ENCODE measurements around the gene RPGRIP1L. TPM values are rescaled to one million over a fixed set of nuclear protein-coding genes. Genes with fewer than 3 reads are reported as not detected.
A peak's percentile ranks its signal among the peaks of the same experiment; 100 is the strongest.

Gene RPGRIP1L
- total and polyA plus RNA-seq, 9 of the 15 experiments (the other 6 are each of a cell fraction or from before 2014, with no cell fraction given): 3.2 to 7.7 (median 5.8) TPM

- peak; percentile 64 to 66; a peak in 3 of 4 replicates for TF ChIP-seq TEAD1 (CRISPR knock-in tag; IDR thresholded peaks at IDR 0.05)
- TF ChIP-seq PRPF4 (IDR thresholded peaks at IDR 0.05; ENCODE audit: insufficient read depth, low read depth, low read length, poor library complexity, severe bottlenecking): no peak
- TF ChIP-seq TBL1XR1 (IDR thresholded peaks at IDR 0.05; ENCODE audit: low read length in 2 of 2): 0 out of 4 replicates have a peak, but pooled peaks of 1 of the 2 experiments have one; percentile 50
- TF ChIP-seq, protein P1, sequence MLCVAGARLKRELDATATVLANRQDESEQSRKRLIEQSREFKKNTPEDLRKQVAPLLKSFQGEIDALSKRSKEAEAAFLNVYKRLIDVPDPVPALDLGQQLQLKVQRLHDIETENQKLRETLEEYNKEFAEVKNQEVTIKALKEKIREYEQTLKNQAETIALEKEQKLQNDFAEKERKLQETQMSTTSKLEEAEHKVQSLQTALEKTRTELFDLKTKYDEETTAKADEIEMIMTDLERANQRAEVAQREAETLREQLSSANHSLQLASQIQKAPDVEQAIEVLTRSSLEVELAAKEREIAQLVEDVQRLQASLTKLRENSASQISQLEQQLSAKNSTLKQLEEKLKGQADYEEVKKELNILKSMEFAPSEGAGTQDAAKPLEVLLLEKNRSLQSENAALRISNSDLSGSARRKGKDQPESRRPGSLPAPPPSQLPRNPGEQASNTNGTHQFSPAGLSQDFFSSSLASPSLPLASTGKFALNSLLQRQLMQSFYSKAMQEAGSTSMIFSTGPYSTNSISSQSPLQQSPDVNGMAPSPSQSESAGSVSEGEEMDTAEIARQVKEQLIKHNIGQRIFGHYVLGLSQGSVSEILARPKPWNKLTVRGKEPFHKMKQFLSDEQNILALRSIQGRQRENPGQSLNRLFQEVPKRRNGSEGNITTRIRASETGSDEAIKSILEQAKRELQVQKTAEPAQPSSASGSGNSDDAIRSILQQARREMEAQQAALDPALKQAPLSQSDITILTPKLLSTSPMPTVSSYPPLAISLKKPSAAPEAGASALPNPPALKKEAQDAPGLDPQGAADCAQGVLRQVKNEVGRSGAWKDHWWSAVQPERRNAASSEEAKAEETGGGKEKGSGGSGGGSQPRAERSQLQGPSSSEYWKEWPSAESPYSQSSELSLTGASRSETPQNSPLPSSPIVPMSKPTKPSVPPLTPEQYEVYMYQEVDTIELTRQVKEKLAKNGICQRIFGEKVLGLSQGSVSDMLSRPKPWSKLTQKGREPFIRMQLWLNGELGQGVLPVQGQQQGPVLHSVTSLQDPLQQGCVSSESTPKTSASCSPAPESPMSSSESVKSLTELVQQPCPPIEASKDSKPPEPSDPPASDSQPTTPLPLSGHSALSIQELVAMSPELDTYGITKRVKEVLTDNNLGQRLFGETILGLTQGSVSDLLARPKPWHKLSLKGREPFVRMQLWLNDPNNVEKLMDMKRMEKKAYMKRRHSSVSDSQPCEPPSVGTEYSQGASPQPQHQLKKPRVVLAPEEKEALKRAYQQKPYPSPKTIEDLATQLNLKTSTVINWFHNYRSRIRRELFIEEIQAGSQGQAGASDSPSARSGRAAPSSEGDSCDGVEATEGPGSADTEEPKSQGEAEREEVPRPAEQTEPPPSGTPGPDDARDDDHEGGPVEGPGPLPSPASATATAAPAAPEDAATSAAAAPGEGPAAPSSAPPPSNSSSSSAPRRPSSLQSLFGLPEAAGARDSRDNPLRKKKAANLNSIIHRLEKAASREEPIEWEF (CRISPR knock-in tag; IDR thresholded peaks at IDR 0.05): no peak
- no peak for TF ChIP-seq POLR2AphosphoS2 (IDR thresholded peaks at IDR 0.05; ENCODE audit: low read length)
- peak; percentile 82; the same call in 1 of the 2 replicates for TF ChIP-seq CREM (IDR thresholded peaks at IDR 0.05; ENCODE audit: low read depth)
- no peak for TF ChIP-seq RBM39 (optimal IDR thresholded peaks at IDR 0.05; ENCODE audit: low read depth, low read length)
- no peak for TF ChIP-seq FOXK1 (CRISPR knock-in tag; IDR thresholded peaks at IDR 0.05; ENCODE audit: borderline replicate concordance)
- no peak for TF ChIP-seq KDM1A (IDR thresholded peaks at IDR 0.05)
- TF ChIP-seq ZNF644 (tag; IDR thresholded peaks at IDR 0.05; ENCODE audit: low read depth): peak; percentile 91; the same call in 1 of the 2 replicates
- no peak; the same call in 1 of the 2 replicates for TF ChIP-seq ZNF239 (CRISPR knock-in tag; IDR thresholded peaks at IDR 0.05)
- peak; percentile 85 for TF ChIP-seq ZBTB17 (CRISPR knock-in tag; IDR thresholded peaks at IDR 0.05)
- no peak for TF ChIP-seq SUPT5H (IDR thresholded peaks at IDR 0.05)
- TF ChIP-seq ETV1 (tag; conservative IDR thresholded peaks at IDR 0.05; ENCODE audit: low read depth): 0 out of 2 replicates have a peak, but pooled peaks have one; percentile 16
- peak; percentile 26; the same call in 1 of the 2 replicates for TF ChIP-seq RNF2 (IDR thresholded peaks at IDR 0.05)
- no peak for TF ChIP-seq SMARCB1 (IDR thresholded peaks at IDR 0.05; ENCODE audit: insufficient read length, low read depth)
- 0 out of 2 replicates have a peak, but pooled peaks have one; percentile 7 for TF ChIP-seq HINFP (tag; conservative IDR thresholded peaks at IDR 0.05; ENCODE audit: low read depth)
- TF ChIP-seq ZC3H4 (CRISPR knock-in tag; IDR thresholded peaks at IDR 0.05; ENCODE audit: borderline replicate concordance): no peak
- no peak for TF ChIP-seq THRAP3 (IDR thresholded peaks at IDR 0.05; ENCODE audit: borderline replicate concordance)
- TF ChIP-seq BRCA1 (IDR thresholded peaks at IDR 0.05): no peak
- TF ChIP-seq BRCA1 (CRISPR knock-in tag; IDR thresholded peaks at IDR 0.05): no peak
Observed at GRCh38 chr16:53703590-53704444, at the start of gene RPGRIP1L, which contains the start of gene FTO (continued).
